Muscle layer of duodenum (tissue), 2 donors: Measurements from ENCODE around the gene PLA2G5.

Source experiments
- H3K27ac ChIP-seq: one replicate; pipeline ENCODE4 v1.7.0; 2013; ENCODE audit warnings: mild to moderate bottlenecking, low read length
- H3K27me3 ChIP-seq: one replicate; pipeline ENCODE4 v1.7.0; 2013; ENCODE audit warnings: low read depth, mild to moderate bottlenecking, control low read depth, low read length
- H3K36me3 ChIP-seq, 2 donors: one replicate each; pipeline ENCODE4 v1.7.0; 2013; ENCODE audit warnings: low read length in 2 of 2, control low read depth in 1 of 2, mild to moderate bottlenecking in 1 of 2; ENCODE audit not compliant: insufficient read depth in 2 of 2, control insufficient read depth in 1 of 2
- H3K4me1 ChIP-seq, 2 donors: one replicate each; pipeline ENCODE4 v1.7.0; 2013; ENCODE audit warnings: low read length in 2 of 2, mild to moderate bottlenecking in 2 of 2, control low read depth in 1 of 2, moderate library complexity in 1 of 2; ENCODE audit not compliant: insufficient read depth in 2 of 2, control insufficient read depth in 1 of 2
- H3K4me3 ChIP-seq, 2 donors: one replicate each; pipeline ENCODE4 v1.7.0; 2013; ENCODE audit warnings: low read length in 2 of 2, low read depth in 1 of 2, mild to moderate bottlenecking in 1 of 2
- H3K9me3 ChIP-seq, 2 donors: one replicate each; pipeline ENCODE4 v1.7.0; 2013; ENCODE audit warnings: low read length in 2 of 2, control low read depth in 1 of 2, mild to moderate bottlenecking in 1 of 2; ENCODE audit not compliant: control insufficient read depth in 1 of 2
- donor health status: healthy.

Gene PLA2G5

DNA sequence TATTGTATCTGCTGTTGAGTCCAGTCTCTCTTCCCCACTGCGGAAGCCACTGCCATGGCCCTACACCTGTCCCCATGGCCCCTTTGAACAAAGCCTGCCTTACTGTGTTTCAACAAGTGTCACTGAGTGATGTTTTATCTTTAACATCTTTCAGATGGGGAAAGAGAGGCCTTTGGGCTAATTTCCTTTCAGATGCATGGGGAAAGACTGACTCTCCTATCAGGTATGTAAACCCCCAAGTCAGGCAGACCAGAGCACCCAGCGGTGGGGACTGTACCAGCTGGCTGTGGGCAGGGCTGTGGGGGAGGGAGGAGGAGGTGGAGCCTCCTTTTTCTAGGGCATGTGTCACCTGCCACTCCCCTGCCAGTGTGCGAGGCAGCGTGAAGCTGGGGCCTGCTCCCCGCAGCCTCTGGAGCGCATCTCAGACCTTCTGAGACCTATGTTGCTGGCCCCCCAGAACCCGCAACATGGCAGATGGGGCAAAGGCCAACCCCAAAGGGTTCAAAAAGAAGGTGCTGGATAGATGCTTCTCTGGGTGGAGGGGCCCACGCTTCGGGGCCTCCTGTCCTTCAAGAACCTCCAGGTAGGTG lies 69.1 kb downstream of the PLA2G5 start, which contains the start of gene PLA2G2F:
PLA2G2F (plus strand) TSS at position 363 of the 590 bp plus-strand sequence; CDS start at position 468, 105 bp downstream.
- H3K36me3 ChIP-seq = no peaks in the 10 kb centered on the region
- H3K4me3 ChIP-seq = no peak within 1 kb of the TSS
- no peaks in the 10 kb centered on the region for H3K9me3 ChIP-seq
- no peaks in the 10 kb centered on the region for H3K4me1 ChIP-seq
- H3K27me3 ChIP-seq = no peaks in the 10 kb centered on the region
- H3K27ac ChIP-seq = no peak within 1 kb of the TSS

- no peak overlapping the region for H3K27ac ChIP-seq
- no peaks in the 10 kb centered on the region for H3K9me3 ChIP-seq
- H3K4me1 ChIP-seq = no peaks in the 10 kb centered on the region
- no peaks in the 10 kb centered on the region for H3K36me3 ChIP-seq
- no peaks in the 10 kb centered on the region for H3K27me3 ChIP-seq
- no peak overlapping the region for H3K4me3 ChIP-seq
Observed at GRCh38 chr1:20139776-20140612, 70.0 kb downstream of the PLA2G5 start.

DNA sequence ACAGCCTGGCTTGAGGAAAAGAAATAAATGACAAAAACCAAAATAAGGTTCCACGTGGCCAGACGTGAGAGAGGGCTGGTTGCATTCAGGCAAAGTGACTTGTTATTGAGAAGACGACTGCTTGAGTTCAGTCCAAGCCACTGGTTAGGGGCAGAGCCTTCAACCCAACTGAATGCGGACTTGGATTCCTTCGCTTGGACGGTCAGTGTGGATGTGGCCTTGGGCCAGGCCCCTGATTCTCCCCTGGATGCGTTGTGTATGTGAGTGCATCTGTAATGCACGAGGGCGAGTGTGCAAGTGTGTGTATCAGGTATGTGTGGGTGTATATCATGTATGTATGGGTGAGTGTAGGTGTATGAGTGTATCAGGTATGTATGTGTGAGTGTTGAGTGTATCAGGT lies 71.0 kb downstream of the PLA2G5 start:
- Histone ChIP-seq H3K27me3 (no peaks in the 10 kb centered on the region), H3K4me3 (no peak overlapping the region), H3K4me1 (no peaks in the 10 kb centered on the region), H3K36me3 (no peaks in the 10 kb centered on the region), H3K27ac (no peak overlapping the region), H3K9me3 (no peaks in the 10 kb centered on the region)

GRCh38 chr1:20141466-20141865 lies 71.5 kb downstream of the PLA2G5 start:
- Histone ChIP-seq H3K4me3 (no peak overlapping the region), H3K27ac (no peak overlapping the region), H3K36me3 (no peaks in the 10 kb centered on the region), H3K27me3 (no peaks in the 10 kb centered on the region), H3K4me1 (no peaks in the 10 kb centered on the region), H3K9me3 (no peaks in the 10 kb centered on the region)
